DOHH2 (cell line): ENCODE measurements around the gene ZBTB44.

Source experiments
- H3F3A ChIP-seq: fragments of 200-600 bp; sonication (generic), shearing (Covaris generic); 2 replicates; pipeline ENCODE4 v1.6.0; 2016; ENCODE audit warnings: antibody characterized with exemption, mild to moderate bottlenecking; ENCODE audit not compliant: control insufficient read depth, insufficient read depth
- H3K27ac ChIP-seq: fragments of 200-600 bp; sonication (generic); 2 replicates; pipeline ENCODE4 v1.5.1; 2014; ENCODE audit warnings: low read depth, mild to moderate bottlenecking, low read length, moderate library complexity
- H3K27me3 ChIP-seq: fragments of 200-600 bp; sonication (generic); 2 replicates; pipeline ENCODE4 v1.6.1; 2014; ENCODE audit warnings: mild to moderate bottlenecking, low read length, mixed read lengths; ENCODE audit not compliant: control insufficient read depth
- H3K36me3 ChIP-seq: fragments of 200-600 bp; sonication (generic); 2 replicates; pipeline ENCODE4 v1.6.1; 2014; ENCODE audit warnings: mild to moderate bottlenecking, low read length, moderate library complexity, mixed read lengths; ENCODE audit not compliant: control insufficient read depth
- H3K4me1 ChIP-seq: fragments of 200-600 bp; sonication (generic); 2 replicates; pipeline ENCODE4 v1.6.1; 2014; ENCODE audit warnings: mild to moderate bottlenecking, low read length, mixed read lengths; ENCODE audit not compliant: control insufficient read depth
- H3K4me2 ChIP-seq: fragments of 200-600 bp; sonication (generic); 2 replicates; pipeline ENCODE4 v1.6.0; 2014; ENCODE audit warnings: mild to moderate bottlenecking, low read length, moderate library complexity
- H3K4me3 ChIP-seq: fragments of 200-600 bp; sonication (generic); 2 replicates; pipeline ENCODE4 v1.5.1; 2014; ENCODE audit warnings: mild to moderate bottlenecking, low read length, mixed read lengths
- H3K79me2 ChIP-seq: fragments of 200-600 bp; sonication (generic); 2 replicates; pipeline ENCODE4 v1.6.1; 2014; ENCODE audit warnings: mild to moderate bottlenecking, low read length, mixed read lengths; ENCODE audit not compliant: control insufficient read depth
- H3K9me2 ChIP-seq: fragments of 200-600 bp; sonication (generic); replicated peaks from 2 replicates; pipeline ENCODE4 v1.6.1; 2014; ENCODE audit warnings: mild to moderate bottlenecking, low read length, mixed read lengths; ENCODE audit not compliant: control insufficient read depth
- H3K9me3 ChIP-seq: fragments of 200-600 bp; sonication (generic); 2 replicates; pipeline ENCODE4 v1.6.1; 2014; ENCODE audit warnings: antibody characterized with exemption, low read length, mixed read lengths; ENCODE audit not compliant: control insufficient read depth, insufficient read depth
- H4K20me1 ChIP-seq: fragments of 200-600 bp; sonication (generic); 2 replicates; pipeline ENCODE4 v1.6.0; 2014; ENCODE audit warnings: low read depth, mild to moderate bottlenecking, antibody characterized with exemption, low read length, moderate library complexity; ENCODE audit not compliant: control insufficient read depth, insufficient read depth
- EZH2phosphoT487 ChIP-seq: fragments of 200-600 bp; sonication (generic); IDR thresholded peaks from 2 replicates; pipeline ENCODE4 v1.6.1; 2017; ENCODE audit warnings: borderline replicate concordance, mild to moderate bottlenecking, antibody characterized with exemption, low read length, moderate library complexity, mixed read lengths
- TF ChIP-seq, protein P1 (sequence below): fragments of 200-600 bp; sonication (generic); IDR thresholded peaks from one replicate; pipeline ENCODE4 v1.5.1; 2014; ENCODE audit warnings: antibody characterized with exemption, mild to moderate bottlenecking, low read depth, low read length; ENCODE audit not compliant: poor library complexity, severe bottlenecking

ZBTB44 gene

DNA sequence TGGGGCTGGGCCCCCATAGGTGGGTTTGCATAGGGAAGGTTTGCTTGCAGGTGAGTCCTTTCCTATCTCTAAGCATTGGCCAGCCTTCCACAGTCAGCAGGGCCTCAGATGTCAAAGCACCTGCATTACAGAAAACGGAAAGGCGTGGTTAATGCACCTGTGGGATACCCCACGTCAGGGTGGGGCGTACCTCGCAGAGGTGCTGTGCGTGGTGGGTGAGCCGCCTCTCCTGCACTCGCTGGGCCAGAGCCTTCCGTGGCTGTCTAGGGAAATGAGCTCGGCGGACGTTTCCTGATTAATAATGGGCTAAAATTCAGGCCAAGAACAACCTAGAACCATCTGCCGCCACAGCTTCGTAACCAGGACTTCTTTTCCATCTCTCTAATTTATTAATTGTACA is 122.8 kb downstream of the ZBTB44 start:
- no peaks in the 10 kb centered on the region for H3F3A ChIP-seq
- peaks cover 7% of the 10 kb centered on the region for H3K4me1 ChIP-seq
- no peaks in the 10 kb centered on the region for H3K9me2 ChIP-seq
- no peak overlapping the region for H3K27ac ChIP-seq
- H3K36me3 ChIP-seq = peaks cover 87% of the 10 kb centered on the region
- no peaks in the 10 kb centered on the region for H3K27me3 ChIP-seq
- no peak for TF ChIP-seq EZH2phosphoT487
- TF ChIP-seq, protein P1, sequence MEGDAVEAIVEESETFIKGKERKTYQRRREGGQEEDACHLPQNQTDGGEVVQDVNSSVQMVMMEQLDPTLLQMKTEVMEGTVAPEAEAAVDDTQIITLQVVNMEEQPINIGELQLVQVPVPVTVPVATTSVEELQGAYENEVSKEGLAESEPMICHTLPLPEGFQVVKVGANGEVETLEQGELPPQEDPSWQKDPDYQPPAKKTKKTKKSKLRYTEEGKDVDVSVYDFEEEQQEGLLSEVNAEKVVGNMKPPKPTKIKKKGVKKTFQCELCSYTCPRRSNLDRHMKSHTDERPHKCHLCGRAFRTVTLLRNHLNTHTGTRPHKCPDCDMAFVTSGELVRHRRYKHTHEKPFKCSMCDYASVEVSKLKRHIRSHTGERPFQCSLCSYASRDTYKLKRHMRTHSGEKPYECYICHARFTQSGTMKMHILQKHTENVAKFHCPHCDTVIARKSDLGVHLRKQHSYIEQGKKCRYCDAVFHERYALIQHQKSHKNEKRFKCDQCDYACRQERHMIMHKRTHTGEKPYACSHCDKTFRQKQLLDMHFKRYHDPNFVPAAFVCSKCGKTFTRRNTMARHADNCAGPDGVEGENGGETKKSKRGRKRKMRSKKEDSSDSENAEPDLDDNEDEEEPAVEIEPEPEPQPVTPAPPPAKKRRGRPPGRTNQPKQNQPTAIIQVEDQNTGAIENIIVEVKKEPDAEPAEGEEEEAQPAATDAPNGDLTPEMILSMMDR = no peak
- no peaks in the 10 kb centered on the region for H3K9me3 ChIP-seq
- H3K79me2 ChIP-seq = peaks cover 32% of the 10 kb centered on the region
- no peak overlapping the region for H3K4me2 ChIP-seq
- H3K4me3 ChIP-seq = no peak overlapping the region
- H4K20me1 ChIP-seq = peaks cover 7% of the 10 kb centered on the region; the same call in 1 of the 2 replicates

DNA sequence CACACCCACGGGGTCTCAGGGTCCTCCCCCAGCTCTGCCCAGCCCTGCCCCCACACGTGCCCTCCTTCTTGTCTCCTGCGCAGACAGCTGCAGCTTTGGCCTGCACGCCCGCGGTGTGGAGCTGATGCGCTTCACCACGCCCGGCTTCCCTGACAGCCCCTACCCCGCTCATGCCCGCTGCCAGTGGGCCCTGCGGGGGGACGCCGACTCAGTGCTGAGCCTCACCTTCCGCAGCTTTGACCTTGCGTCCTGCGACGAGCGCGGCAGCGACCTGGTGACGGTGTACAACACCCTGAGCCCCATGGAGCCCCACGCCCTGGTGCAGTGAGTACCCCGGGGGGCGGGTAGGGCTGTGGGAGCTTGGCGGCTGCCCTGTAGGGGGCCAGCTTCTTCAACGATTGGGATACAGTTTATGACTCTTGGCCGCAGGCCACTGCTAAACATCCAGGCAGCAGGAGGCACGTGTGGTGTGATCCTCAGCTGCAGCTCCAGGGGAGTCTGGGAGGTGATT is 124.3 kb downstream of the ZBTB44 start:
- Histone ChIP-seq H3K27ac (no peak overlapping the region), H3F3A (no peaks in the 10 kb centered on the region), H3K9me3 (no peaks in the 10 kb centered on the region), H3K4me2 (no peak overlapping the region), H3K79me2 (peaks cover 47% of the 10 kb centered on the region), H3K36me3 (peaks cover 86% of the 10 kb centered on the region), H3K4me1 (peaks cover 17% of the 10 kb centered on the region), H3K4me3 (no peak overlapping the region), H4K20me1 (peaks cover 7% of the 10 kb centered on the region; the same call in 1 of the 2 replicates), H3K9me2 (no peaks in the 10 kb centered on the region), H3K27me3 (no peaks in the 10 kb centered on the region)
- TF ChIP-seq EZH2phosphoT487 = no peak
- TF ChIP-seq, protein P1 = no peak

DNA sequence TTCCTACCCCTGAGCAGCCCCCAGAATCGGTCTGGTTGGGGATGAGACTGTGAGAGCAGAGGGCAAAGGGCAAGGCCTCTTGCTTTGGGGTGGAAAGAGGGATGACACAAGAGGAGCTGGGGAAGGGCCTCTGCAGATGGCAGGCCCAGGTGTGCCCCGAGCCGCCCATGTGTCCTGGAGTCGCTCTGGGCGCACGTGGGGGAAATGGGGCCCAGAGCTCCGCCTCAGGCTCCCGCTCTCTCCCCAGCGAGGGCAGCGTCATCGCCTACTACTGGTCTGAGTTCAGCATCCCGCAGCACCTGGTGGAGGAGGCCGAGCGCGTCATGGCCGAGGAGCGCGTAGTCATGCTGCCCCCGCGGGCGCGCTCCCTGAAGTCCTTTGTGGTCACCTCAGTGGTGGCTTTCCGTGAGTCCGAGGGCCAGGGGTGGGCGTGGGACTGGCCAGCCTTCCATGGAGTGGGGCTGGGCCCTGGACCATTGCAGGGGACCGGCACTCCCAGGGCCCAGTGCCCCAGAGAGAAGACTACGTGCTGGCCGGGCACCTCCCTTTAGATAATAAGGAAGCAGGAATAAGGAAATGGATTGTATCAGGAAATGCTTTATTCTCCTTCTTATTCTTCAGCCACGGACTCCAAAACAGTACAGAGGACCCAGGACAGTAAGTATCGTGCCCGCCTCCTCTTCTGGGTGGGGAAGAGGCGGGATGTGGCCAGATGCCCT is 125.1 kb downstream of the ZBTB44 start:
- H3K4me2 ChIP-seq = no peak overlapping the region

More for the DNA sequence above, 125.1 kb downstream of the ZBTB44 start:
- Histone ChIP-seq H3K4me1 (peaks cover 25% of the 10 kb centered on the region), H3K36me3 (peaks cover 86% of the 10 kb centered on the region), H3F3A (no peaks in the 10 kb centered on the region), H3K27me3 (no peaks in the 10 kb centered on the region), H3K79me2 (peaks cover 55% of the 10 kb centered on the region), H4K20me1 (peaks cover 7% of the 10 kb centered on the region; the same call in 1 of the 2 replicates), H3K9me2 (no peaks in the 10 kb centered on the region), H3K4me3 (no peak overlapping the region), H3K9me3 (no peaks in the 10 kb centered on the region), H3K27ac (no peak overlapping the region)
- TF ChIP-seq EZH2phosphoT487 = no peak
- TF ChIP-seq, protein P1 = no peak
